Fibroblast of mammary gland (primary cell): ENCODE data around the gene ATP4A.

Experiments used
- DNase-seq: peaks from one replicate; pipeline ENCODE4 v3.0.0-alpha.2; 2010; ENCODE audit warnings: low read depth
- H3K4me3 ChIP-seq: 2 replicates; pipeline ENCODE4 v1.5.1; 2011; ENCODE audit warnings: low read depth, mild to moderate bottlenecking, low read length, moderate library complexity; ENCODE audit not compliant: control insufficient read depth
- TF ChIP-seq, protein P1 (sequence below): conservative IDR thresholded peaks from 2 replicates; pipeline ENCODE4 v1.5.1; 2011; ENCODE audit warnings: low read depth, low read length, inconsistent platforms; ENCODE audit not compliant: control insufficient read depth, insufficient read depth

Gene ATP4A

DNA sequence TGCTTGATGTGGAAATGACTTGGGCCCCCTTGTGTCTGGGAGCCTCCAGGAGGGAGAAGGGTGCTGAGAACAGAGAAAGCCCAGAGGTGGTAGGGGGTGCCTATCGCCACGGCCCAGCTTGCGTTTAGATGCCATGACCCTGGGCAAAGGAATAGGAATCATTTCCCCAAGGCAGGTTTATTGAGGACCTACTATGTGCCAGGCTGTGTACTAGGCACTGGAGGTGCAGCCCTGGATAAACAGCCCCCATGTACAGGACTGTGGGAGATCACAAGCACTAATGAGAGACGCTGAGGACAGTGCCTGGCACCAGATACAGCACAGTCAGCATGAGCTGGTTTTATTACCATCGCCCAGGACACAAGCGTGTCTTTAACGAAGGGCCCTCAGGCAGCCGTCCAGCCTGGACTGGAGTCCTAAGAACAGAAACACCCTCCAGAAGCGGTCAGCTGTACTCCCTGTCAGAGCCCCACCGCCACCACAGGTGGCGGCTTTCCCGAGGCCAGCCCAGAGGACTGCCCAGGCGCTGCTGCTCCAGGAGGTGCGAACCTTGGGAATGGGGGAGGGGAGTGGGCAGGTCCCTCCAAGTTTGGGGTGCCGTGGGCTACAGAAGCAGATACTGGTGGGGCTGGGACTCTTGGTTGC is 13.5 kb downstream of the ATP4A start:
- no peak for DNase-seq
- TF ChIP-seq, protein P1, sequence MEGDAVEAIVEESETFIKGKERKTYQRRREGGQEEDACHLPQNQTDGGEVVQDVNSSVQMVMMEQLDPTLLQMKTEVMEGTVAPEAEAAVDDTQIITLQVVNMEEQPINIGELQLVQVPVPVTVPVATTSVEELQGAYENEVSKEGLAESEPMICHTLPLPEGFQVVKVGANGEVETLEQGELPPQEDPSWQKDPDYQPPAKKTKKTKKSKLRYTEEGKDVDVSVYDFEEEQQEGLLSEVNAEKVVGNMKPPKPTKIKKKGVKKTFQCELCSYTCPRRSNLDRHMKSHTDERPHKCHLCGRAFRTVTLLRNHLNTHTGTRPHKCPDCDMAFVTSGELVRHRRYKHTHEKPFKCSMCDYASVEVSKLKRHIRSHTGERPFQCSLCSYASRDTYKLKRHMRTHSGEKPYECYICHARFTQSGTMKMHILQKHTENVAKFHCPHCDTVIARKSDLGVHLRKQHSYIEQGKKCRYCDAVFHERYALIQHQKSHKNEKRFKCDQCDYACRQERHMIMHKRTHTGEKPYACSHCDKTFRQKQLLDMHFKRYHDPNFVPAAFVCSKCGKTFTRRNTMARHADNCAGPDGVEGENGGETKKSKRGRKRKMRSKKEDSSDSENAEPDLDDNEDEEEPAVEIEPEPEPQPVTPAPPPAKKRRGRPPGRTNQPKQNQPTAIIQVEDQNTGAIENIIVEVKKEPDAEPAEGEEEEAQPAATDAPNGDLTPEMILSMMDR, result no peak
- no peak overlapping the region for H3K4me3 ChIP-seq

DNA sequence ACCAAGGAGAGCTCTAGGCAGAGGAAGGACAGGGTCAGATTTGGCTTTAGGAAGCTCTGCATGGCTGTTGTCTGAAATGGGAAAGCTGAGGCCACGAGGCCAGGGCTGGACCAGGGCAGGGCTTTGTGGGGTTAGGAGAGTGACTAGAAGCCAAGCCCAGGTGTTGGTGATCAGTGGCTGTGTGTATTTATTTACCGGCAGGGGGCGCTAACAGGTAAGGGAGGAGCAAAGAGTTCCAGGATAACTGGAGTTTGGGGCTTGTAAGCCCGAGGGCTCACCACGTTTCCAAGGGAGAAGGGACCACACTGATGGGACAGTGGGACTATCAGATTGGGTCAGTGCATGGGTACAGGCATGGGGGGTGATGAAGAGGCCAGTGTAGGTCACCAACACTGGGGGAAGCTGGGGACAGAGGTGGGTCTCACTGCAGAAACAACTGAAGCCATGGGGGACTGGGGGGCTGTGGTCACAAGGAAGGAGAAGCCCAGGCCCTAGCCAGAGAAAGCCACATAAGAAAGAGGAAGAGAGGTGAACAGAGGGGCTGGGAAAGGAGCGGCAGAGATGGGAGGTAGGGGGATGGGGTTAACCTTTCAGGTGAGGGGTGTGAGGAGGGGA is 14.2 kb downstream of the ATP4A start:
- TF ChIP-seq, protein P1, result peak; percentile 67
- no peak overlapping the region for H3K4me3 ChIP-seq
- DNase-seq, result peak; percentile 69

DNA sequence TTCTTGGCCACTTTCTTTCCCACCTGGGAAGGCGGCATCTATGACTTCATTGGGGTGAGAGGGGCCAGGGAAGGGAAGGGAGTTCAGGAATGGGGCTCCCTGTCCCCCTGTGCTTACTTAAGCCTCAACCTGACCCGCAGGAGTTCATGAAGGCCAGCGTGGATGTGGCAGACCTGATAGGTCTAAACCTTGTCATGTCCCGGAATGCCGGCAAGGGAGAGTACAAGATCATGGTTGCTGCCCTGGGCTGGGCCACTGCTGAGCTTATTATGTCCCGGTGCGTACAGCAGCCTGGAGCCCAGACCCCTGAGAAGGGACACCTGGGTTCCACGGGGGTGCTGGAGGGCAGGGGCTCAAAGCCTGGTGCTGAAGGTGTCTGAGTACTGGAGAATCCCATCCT is 16.9 kb downstream of the ATP4A start:
- H3K4me3 ChIP-seq, result peak overlapping the region; percentile 87
- TF ChIP-seq, protein P1, result no peak
- no peak for DNase-seq

DNA sequence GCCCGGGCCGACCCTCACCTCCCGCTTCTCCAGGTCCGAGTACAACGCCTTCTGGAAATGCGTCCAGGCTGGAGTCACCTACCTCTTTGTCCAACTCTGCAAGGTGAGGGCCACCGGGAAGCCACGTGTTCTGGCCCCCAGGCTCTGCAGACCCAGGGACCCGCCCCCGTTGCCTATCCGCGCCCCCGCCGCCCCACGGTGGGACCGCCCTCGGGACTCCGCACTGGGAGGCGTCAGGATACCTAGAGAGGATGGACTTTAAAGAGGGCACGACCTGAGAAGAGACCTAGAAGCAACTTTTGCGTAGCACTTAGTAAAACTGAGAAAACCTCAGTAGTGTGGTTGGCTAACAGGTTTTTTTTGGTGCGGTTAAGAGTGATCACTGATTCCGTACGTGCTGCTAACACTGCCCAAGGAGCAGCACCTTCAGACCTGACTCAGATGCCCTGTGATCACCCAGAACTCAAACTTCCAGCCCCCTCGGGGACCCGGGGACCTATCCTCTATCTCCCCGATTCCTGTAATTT is 17.5 kb downstream of the ATP4A start:
- H3K4me3 ChIP-seq, result peak overlapping the region; percentile 87
- TF ChIP-seq, protein P1, result no peak
- DNase-seq, result no peak

DNA sequence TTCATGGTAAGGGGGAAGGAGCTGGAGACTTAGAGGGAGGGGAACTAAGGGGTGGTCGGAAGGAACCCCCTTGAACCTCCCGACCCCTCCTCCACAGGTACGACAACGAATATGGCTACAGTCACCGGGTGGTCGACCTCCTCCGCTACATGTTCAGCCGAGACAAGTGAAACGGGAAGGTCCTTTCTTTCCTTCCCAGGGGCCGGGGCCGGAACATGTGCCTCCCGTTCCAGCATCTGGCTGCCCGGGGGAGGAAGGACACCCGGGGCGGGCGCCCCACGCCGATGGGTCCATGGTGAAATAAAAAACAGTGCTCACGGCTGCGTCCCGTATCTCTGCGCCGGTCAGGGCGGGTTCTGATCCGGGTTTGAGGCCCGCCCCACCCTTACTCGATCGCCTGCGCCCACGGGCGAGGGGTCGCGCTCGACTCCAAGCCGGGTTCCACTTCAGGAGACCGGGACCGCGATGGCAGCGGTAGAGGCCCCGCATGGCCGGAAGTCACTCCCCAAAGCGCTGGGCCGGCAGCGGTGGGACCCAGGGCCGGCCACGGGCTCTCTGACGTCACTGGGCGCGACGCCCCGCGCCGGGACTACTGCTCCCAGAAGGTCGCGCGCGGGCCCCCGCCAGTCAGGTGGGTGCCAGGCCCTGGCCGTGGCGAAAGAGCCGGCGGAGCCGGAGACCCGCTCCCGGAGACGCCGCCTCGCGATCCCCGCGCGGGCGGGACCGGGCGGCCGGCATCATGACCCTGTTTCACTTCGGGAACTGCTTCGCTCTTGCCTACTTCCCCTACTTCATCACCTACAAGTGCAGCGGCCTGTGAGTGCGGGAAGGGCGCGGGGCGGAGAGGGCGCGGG is 18.2 kb downstream of the ATP4A start, which contains the start of gene TMEM147:
Gene TMEM147, plus strand, starts transcription at position 626 of the 854 bp plus-strand sequence. Its CDS starts 114 bp downstream, at position 740.
- TF ChIP-seq, protein P1, result no peak
- peak; percentile 81 for DNase-seq
- H3K4me3 ChIP-seq, result peak within 1 kb of the TSS; percentile 87

DNA sequence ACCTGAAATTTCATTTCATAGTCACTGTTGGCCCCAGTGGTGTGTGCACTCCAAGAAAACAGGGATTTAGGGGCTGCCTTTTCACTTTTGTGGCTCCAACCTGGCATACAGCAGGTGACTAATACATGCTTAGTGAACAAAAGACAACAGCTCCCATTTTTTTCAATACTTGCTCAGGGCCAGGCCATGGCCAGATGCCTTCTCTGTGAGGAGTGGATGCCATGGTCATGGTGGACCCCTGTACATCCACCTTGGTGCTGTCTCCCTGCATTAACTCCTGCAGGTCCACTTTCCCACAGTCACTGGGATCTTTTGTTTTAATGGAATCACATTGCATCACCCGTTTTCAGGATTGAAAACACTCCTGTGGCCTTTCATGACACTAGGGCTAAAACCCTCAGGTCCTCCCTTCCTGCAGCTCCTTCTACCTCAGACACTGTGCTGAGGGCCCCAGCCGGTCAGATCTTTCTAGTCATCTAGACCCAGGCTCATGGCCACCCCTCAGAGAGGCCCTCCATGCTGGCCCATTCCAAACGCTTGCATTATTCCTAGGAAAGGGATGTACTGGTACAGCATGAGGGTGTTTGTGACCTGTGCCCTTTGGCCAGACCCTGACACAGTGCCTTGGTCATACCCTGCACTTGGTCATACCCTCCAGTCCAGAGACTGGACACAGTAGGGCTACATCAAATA is 19.2 kb downstream of the ATP4A start:
- TF ChIP-seq, protein P1, result no peak
- DNase-seq, result no peak
- H3K4me3 ChIP-seq, result peak overlapping the region; percentile 87
